ENCODE data around the gene KCMF1. TPM values are rescaled to one million over a fixed set of nuclear protein-coding genes. Genes with fewer than 3 reads are reported as not detected.
A peak's percentile ranks its signal among the peaks of the same experiment; 100 is the strongest.

Gene KCMF1
- total RNA-seq, 1 donor from 2014 or later = 98.1 TPM

DNA sequence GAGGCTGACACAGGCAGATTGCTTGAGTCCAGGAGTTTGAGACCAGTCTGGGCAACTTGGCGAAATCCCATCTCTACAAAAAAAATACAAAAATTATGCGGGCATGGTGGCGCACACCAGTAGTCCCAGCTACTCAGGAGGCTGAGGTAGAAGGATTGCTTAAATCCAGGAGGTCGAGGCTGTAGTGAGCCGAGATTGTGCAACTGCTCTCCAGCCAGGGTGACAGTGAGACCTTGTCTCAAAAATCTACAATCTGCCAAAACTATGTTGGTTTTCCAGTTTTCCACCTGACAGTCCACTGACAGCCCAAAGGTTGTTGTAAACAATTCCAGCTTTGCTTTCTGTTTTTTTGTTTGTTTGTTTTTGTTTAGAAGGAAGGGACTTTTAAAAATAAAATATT, 51.3 kb downstream of the KCMF1 start:
- H3K27ac Mint-ChIP-seq = no peak overlapping the region
- H3K36me3 Mint-ChIP-seq (ENCODE audit: low read depth) = peaks cover 19% of the 10 kb centered on the region
- intact Hi-C loops (cut with micrococcal nuclease) = no loop called here

DNA sequence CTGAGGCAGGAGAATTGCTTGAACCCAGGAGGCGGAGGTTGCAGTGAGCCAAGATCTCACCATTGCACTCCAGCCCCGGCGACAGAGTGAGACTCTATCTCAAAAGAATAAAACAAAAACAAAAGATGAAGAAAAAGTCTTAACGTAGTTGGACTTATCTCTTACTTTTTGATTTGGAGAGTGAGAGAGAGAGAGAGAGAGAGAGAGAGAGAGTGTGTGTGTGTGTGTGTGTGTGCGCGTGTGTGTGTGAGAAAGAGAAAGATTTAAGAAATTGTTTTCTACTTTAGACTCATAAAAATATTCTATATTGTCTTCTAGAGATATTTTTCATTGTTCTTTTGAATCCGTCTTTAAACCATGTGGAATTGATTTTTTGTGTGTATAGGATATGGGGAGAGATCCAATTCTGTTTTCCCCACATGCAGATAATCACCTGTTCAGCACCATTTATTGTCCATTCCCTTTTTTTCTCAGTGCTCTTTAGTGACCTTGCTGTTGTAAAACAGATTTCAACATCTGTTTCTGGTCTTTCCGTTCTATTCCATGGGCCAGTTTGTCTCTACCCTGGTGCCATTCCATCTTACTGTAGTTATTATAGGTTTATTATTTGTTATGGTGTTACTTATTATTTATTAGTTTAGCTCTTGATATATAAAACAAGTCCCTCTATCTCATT, 53.5 kb downstream of the KCMF1 start:
- no peak overlapping the region for H3K4me3 Mint-ChIP-seq
- no peaks in the 10 kb centered on the region for H3K9me3 Mint-ChIP-seq
- H3K4me1 Mint-ChIP-seq (ENCODE audit: low read depth) = no peaks in the 10 kb centered on the region
- peaks cover 22% of the 10 kb centered on the region for H3K36me3 Mint-ChIP-seq (ENCODE audit: low read depth)
- no peaks in the 10 kb centered on the region for H3K27me3 Mint-ChIP-seq (ENCODE audit: insufficient read depth)
- intact Hi-C loops (cut with micrococcal nuclease) = no loop called here
- no peak for DNase-seq (ENCODE audit: low spot score)
- H3K27ac Mint-ChIP-seq = peak overlapping the region; percentile 33

More for the DNA sequence above, 51.3 kb downstream of the KCMF1 start:
- no peak overlapping the region for H3K4me3 Mint-ChIP-seq
- H3K4me1 Mint-ChIP-seq (ENCODE audit: low read depth) = peaks cover 14% of the 10 kb centered on the region
- no peaks in the 10 kb centered on the region for H3K9me3 Mint-ChIP-seq
- no peak for DNase-seq (ENCODE audit: low spot score)
- no peaks in the 10 kb centered on the region for H3K27me3 Mint-ChIP-seq (ENCODE audit: insufficient read depth)

- Mint-ChIP-seq H3K4me1 (ENCODE audit: low read depth) (peaks cover 11% of the 10 kb centered on the region), H3K4me3 (no peak overlapping the region), H3K9me3 (no peaks in the 10 kb centered on the region), H3K27me3 (ENCODE audit: insufficient read depth) (no peaks in the 10 kb centered on the region), H3K27ac (peak overlapping the region; percentile 55), H3K36me3 (ENCODE audit: low read depth) (peaks cover 32% of the 10 kb centered on the region)
- DNase-seq (ENCODE audit: low spot score) = no peak
- intact Hi-C loops (cut with micrococcal nuclease) = no loop called here
These were observed 61.7 kb downstream of the KCMF1 start for GRCh38 chr2:85032621-85033020.

DNA sequence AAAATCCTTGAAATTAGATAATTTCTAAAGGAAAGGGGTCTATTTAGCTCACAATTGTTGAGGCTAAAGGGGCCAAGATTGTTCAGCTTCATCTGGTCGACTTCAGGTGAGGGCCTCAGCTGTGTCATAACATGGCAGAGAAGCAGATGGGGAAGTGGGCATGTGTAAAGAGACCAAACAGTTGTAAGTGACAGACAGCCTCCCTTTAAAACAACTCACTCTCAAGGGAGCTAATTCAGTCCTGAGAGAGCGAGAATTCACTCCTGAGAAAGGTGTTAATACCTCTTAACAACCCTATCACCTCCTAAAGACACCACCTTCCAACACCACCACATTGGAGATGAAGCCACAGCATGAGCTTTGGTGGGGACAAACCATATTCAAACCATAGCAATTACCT, 62.4 kb downstream of the KCMF1 start:
- peaks cover 33% of the 10 kb centered on the region for H3K36me3 Mint-ChIP-seq (ENCODE audit: low read depth)
- H3K4me3 Mint-ChIP-seq = no peak overlapping the region
- no peak for DNase-seq (ENCODE audit: low spot score)
- H3K27me3 Mint-ChIP-seq (ENCODE audit: insufficient read depth) = no peaks in the 10 kb centered on the region
- H3K4me1 Mint-ChIP-seq (ENCODE audit: low read depth) = peaks cover 11% of the 10 kb centered on the region
- no peaks in the 10 kb centered on the region for H3K9me3 Mint-ChIP-seq
- intact Hi-C loops (cut with micrococcal nuclease) = no loop called here
- no peak overlapping the region for H3K27ac Mint-ChIP-seq

- H3K9me3 Mint-ChIP-seq = no peaks in the 10 kb centered on the region
- no peak overlapping the region for H3K4me3 Mint-ChIP-seq
- H3K36me3 Mint-ChIP-seq (ENCODE audit: low read depth) = peaks cover 34% of the 10 kb centered on the region
- H3K27ac Mint-ChIP-seq = no peak overlapping the region
- H3K4me1 Mint-ChIP-seq (ENCODE audit: low read depth) = peaks cover 11% of the 10 kb centered on the region
- intact Hi-C loops (cut with micrococcal nuclease) = no loop called here
- H3K27me3 Mint-ChIP-seq (ENCODE audit: insufficient read depth) = no peaks in the 10 kb centered on the region
- DNase-seq (ENCODE audit: low spot score) = no peak
These were observed 63.2 kb downstream of the KCMF1 start for GRCh38 chr2:85034158-85034557.

GRCh38 chr2:85037622-85038021, 66.7 kb downstream of the KCMF1 start:
- H3K4me3 Mint-ChIP-seq = no peak overlapping the region
- no peaks in the 10 kb centered on the region for H3K9me3 Mint-ChIP-seq
- H3K27ac Mint-ChIP-seq = no peak overlapping the region
- H3K4me1 Mint-ChIP-seq (ENCODE audit: low read depth) = no peaks in the 10 kb centered on the region
- intact Hi-C loops (cut with micrococcal nuclease) = no loop called here
- H3K27me3 Mint-ChIP-seq (ENCODE audit: insufficient read depth) = no peaks in the 10 kb centered on the region
- no peak for DNase-seq (ENCODE audit: low spot score)
- peaks cover 40% of the 10 kb centered on the region for H3K36me3 Mint-ChIP-seq (ENCODE audit: low read depth)

DNA sequence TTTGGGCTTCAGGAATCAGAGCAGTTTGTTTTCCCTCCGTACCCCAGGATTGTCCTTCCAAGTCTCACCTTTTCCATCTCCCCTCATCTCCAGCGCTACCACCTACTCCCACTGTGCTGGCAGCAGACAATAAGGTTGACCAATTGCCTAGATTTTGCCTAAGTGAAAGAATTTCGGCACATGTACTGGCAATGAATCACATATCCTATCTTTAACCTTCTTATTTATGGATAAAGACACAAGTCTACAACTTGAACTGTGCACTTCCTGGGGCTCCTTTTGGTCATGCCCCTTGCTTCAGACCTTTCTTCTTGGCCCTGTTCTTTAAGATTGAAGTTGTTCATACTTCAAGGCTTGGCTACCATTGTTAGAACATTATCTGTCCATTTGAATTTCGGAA, 71.4 kb downstream of the KCMF1 start:
- H3K4me1 Mint-ChIP-seq (ENCODE audit: low read depth) = no peaks in the 10 kb centered on the region
- H3K9me3 Mint-ChIP-seq = no peaks in the 10 kb centered on the region
- no peak overlapping the region for H3K27ac Mint-ChIP-seq
- H3K4me3 Mint-ChIP-seq = no peak overlapping the region
- intact Hi-C loops (cut with micrococcal nuclease) = no loop called here
- no peaks in the 10 kb centered on the region for H3K27me3 Mint-ChIP-seq (ENCODE audit: insufficient read depth)
- H3K36me3 Mint-ChIP-seq (ENCODE audit: low read depth) = peaks cover 46% of the 10 kb centered on the region
- DNase-seq (ENCODE audit: low spot score) = no peak

DNA sequence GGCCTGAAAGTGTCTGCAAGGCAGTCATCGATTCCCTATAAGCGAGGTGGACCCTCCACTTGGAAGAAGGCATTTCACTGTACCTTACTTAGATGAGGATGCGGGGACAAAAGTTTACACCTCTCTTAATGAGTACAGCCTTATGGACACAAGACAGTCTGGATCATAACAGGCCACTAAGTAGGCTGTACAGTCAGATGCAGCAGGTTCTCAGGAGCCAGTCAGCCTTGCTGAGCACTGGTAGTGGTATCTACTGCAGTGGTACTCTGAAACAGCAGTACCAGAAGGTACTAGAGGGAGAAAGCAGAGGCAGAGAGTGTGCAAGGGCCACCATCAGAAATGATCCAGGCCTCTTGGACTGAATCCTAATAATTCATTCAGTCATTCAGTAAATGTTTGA, 77.6 kb downstream of the KCMF1 start:
- Mint-ChIP-seq H3K4me3 (no peak overlapping the region), H3K36me3 (ENCODE audit: low read depth) (peaks cover 44% of the 10 kb centered on the region), H3K4me1 (ENCODE audit: low read depth) (peaks cover 14% of the 10 kb centered on the region), H3K9me3 (no peaks in the 10 kb centered on the region), H3K27ac (no peak overlapping the region), H3K27me3 (ENCODE audit: insufficient read depth) (no peaks in the 10 kb centered on the region)
- intact Hi-C loops (cut with micrococcal nuclease) = no loop called here
- DNase-seq (ENCODE audit: low spot score) = no peak

- DNase-seq (ENCODE audit: low spot score) = no peak
- no peaks in the 10 kb centered on the region for H3K27me3 Mint-ChIP-seq (ENCODE audit: insufficient read depth)
- H3K9me3 Mint-ChIP-seq = no peaks in the 10 kb centered on the region
- intact Hi-C loops (cut with micrococcal nuclease) = no loop called here
- no peak overlapping the region for H3K27ac Mint-ChIP-seq
- H3K36me3 Mint-ChIP-seq (ENCODE audit: low read depth) = peaks cover 47% of the 10 kb centered on the region
- no peak overlapping the region for H3K4me3 Mint-ChIP-seq
- H3K4me1 Mint-ChIP-seq (ENCODE audit: low read depth) = peaks cover 21% of the 10 kb centered on the region
These were observed 78.3 kb downstream of the KCMF1 start for GRCh38 chr2:85049236-85049635.

DNA sequence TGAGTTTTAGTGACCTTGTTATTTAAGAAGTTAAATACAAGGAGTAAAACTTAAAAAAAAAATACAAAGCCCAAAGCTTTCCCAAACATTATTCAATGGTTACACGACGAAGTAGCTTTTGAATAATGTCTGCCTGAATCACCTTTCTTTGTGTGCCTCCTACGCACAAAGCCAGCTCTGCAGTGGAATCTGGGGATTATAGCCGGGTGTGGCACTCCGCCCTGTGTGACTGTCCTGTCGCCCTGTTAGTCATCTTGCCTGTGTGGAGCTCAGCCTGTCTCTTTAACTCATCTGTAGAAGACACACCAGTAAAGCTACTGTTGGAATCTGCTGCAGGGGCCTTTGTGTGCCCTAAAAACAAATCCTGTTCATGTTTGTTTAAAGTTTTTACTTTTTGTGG, 82.8 kb downstream of the KCMF1 start:
- Mint-ChIP-seq H3K36me3 (ENCODE audit: low read depth) (peaks cover 44% of the 10 kb centered on the region), H3K27ac (no peak overlapping the region), H3K4me3 (no peak overlapping the region), H3K4me1 (ENCODE audit: low read depth) (peaks cover 44% of the 10 kb centered on the region), H3K9me3 (no peaks in the 10 kb centered on the region), H3K27me3 (ENCODE audit: insufficient read depth) (no peaks in the 10 kb centered on the region)
- DNase-seq (ENCODE audit: low spot score) = no peak
- intact Hi-C loops (cut with micrococcal nuclease) = no loop called here

- Mint-ChIP-seq H3K36me3 (ENCODE audit: low read depth) (peaks cover 23% of the 10 kb centered on the region), H3K27ac (no peak overlapping the region), H3K4me3 (no peak overlapping the region), H3K27me3 (ENCODE audit: insufficient read depth) (peaks cover 6% of the 10 kb centered on the region), H3K4me1 (ENCODE audit: low read depth) (peaks cover 41% of the 10 kb centered on the region), H3K9me3 (no peaks in the 10 kb centered on the region)
- intact Hi-C loops (cut with micrococcal nuclease) = no loop called here
- DNase-seq (ENCODE audit: low spot score) = no peak
These were observed 86.4 kb downstream of the KCMF1 start for GRCh38 chr2:85057226-85057962.

- no peak overlapping the region for H3K27ac Mint-ChIP-seq
- intact Hi-C loops (cut with micrococcal nuclease) = no loop called here
- H3K9me3 Mint-ChIP-seq = no peaks in the 10 kb centered on the region
- H3K4me3 Mint-ChIP-seq = no peak overlapping the region
- no peak for DNase-seq (ENCODE audit: low spot score)
- H3K4me1 Mint-ChIP-seq (ENCODE audit: low read depth) = peaks cover 10% of the 10 kb centered on the region
- H3K27me3 Mint-ChIP-seq (ENCODE audit: insufficient read depth) = peaks cover 20% of the 10 kb centered on the region
- no peaks in the 10 kb centered on the region for H3K36me3 Mint-ChIP-seq (ENCODE audit: low read depth)
These were observed 90.9 kb downstream of the KCMF1 start for GRCh38 chr2:85061896-85062295.

GRCh38 chr2:85062565-85062964, 91.6 kb downstream of the KCMF1 start:
- H3K27me3 Mint-ChIP-seq (ENCODE audit: insufficient read depth) = peaks cover 23% of the 10 kb centered on the region
- no peak overlapping the region for H3K27ac Mint-ChIP-seq
- no peak overlapping the region for H3K4me3 Mint-ChIP-seq
- intact Hi-C loops (cut with micrococcal nuclease) = no loop called here
- H3K9me3 Mint-ChIP-seq = no peaks in the 10 kb centered on the region
- no peaks in the 10 kb centered on the region for H3K36me3 Mint-ChIP-seq (ENCODE audit: low read depth)
- DNase-seq (ENCODE audit: low spot score) = no peak
- H3K4me1 Mint-ChIP-seq (ENCODE audit: low read depth) = peaks cover 10% of the 10 kb centered on the region
